Trophoblast cell (in vitro differentiated cells and primary cell): Measurements from ENCODE around the gene TRIP6.

Experiments used
- DNase-seq, 2 donors: peaks; one replicate each; pipeline ENCODE4 v3.0.0-alpha.2; 2016
- H2AFZ ChIP-seq: 2 replicates; pipeline ENCODE4 v1.6.1; 2013; ENCODE audit warnings: low read length, moderate library complexity, mild to moderate bottlenecking; ENCODE audit not compliant: insufficient read depth, poor library complexity
- H2AK5ac ChIP-seq: 2 replicates; pipeline ENCODE4 v1.6.1; 2013; ENCODE audit warnings: mild to moderate bottlenecking, low read length
- H2BK120ac ChIP-seq: 2 replicates; pipeline ENCODE4 v1.6.1; 2013; ENCODE audit warnings: low read length, mild to moderate bottlenecking, moderate library complexity; ENCODE audit not compliant: insufficient read depth, poor library complexity
- H2BK12ac ChIP-seq: 2 replicates; pipeline ENCODE4 v1.6.1; 2013; ENCODE audit warnings: mild to moderate bottlenecking, low read length, moderate library complexity
- H2BK5ac ChIP-seq: 2 replicates; pipeline ENCODE4 v1.6.1; 2013; ENCODE audit warnings: low read length, low read depth, moderate library complexity, mild to moderate bottlenecking; ENCODE audit not compliant: poor library complexity
- H3K14ac ChIP-seq: 2 replicates; pipeline ENCODE4 v1.6.1; 2013; ENCODE audit warnings: mild to moderate bottlenecking, low read length
- H3K18ac ChIP-seq: 2 replicates; pipeline ENCODE4 v1.6.1; 2013; ENCODE audit warnings: mild to moderate bottlenecking, low read length
- H3K23ac ChIP-seq: 2 replicates; pipeline ENCODE4 v1.6.1; 2013; ENCODE audit warnings: low read length
- H3K27ac ChIP-seq: 2 replicates; pipeline ENCODE4 v1.5.1; 2013; ENCODE audit warnings: low read depth, mild to moderate bottlenecking, inconsistent platforms, low read length, moderate library complexity
- H3K27me3 ChIP-seq: 2 replicates; pipeline ENCODE4 v1.6.1; 2013; ENCODE audit warnings: inconsistent platforms, mild to moderate bottlenecking, low read length, moderate library complexity; ENCODE audit not compliant: insufficient read depth
- H3K36me3 ChIP-seq, 2 experiments: 1 replicate in 1 of 2; 2 replicates in 1 of 2; pipeline ENCODE4 v1.6.1; 2013; ENCODE audit warnings: low read length in 2 of 2, mild to moderate bottlenecking in 2 of 2, moderate library complexity in 1 of 2; ENCODE audit not compliant: insufficient read depth in 2 of 2, control insufficient read depth in 1 of 2
- H3K4ac ChIP-seq: 2 replicates; pipeline ENCODE4 v1.6.1; 2013; ENCODE audit warnings: low read depth, mild to moderate bottlenecking, low read length, moderate library complexity
- H3K4me1 ChIP-seq, 2 experiments: 1 replicate in 1 of 2; 2 replicates in 1 of 2; pipeline ENCODE4 v1.6.1; 2013; ENCODE audit warnings: low read length in 2 of 2, mild to moderate bottlenecking in 2 of 2, moderate library complexity in 1 of 2; ENCODE audit not compliant: insufficient read depth in 2 of 2, control insufficient read depth in 1 of 2
- H3K4me2 ChIP-seq: 2 replicates; pipeline ENCODE4 v1.6.1; 2013; ENCODE audit warnings: inconsistent platforms, mild to moderate bottlenecking, low read length, moderate library complexity
- H3K4me3 ChIP-seq: 2 replicates; pipeline ENCODE4 v1.5.1; 2013; ENCODE audit warnings: mild to moderate bottlenecking, low read depth, low read length, inconsistent platforms
- H3K79me1 ChIP-seq: one replicate; pipeline ENCODE4 v1.6.1; 2013; ENCODE audit warnings: low read length
- H3K79me2 ChIP-seq: 2 replicates; pipeline ENCODE4 v1.6.1; 2013; ENCODE audit warnings: low read length, mild to moderate bottlenecking; ENCODE audit not compliant: control insufficient read depth, insufficient read depth, poor library complexity
- H3K9ac ChIP-seq: 2 replicates; pipeline ENCODE4 v1.6.1; 2013; ENCODE audit warnings: mild to moderate bottlenecking, low read length
- H3K9me3 ChIP-seq: 2 replicates; pipeline ENCODE4 v1.6.1; 2013; ENCODE audit warnings: low read depth, mild to moderate bottlenecking, control low read depth, inconsistent platforms, low read length; ENCODE audit not compliant: insufficient read depth
- H4K12ac ChIP-seq: 2 replicates; pipeline ENCODE4 v1.6.1; 2013; ENCODE audit warnings: low read depth, mild to moderate bottlenecking, low read length, moderate library complexity
- H4K8ac ChIP-seq: 2 replicates; pipeline ENCODE4 v1.6.1; 2013; ENCODE audit warnings: low read depth, mild to moderate bottlenecking, low read length, moderate library complexity
- H4K91ac ChIP-seq: one replicate; pipeline ENCODE4 v1.6.1; 2013; ENCODE audit warnings: low read depth, mild to moderate bottlenecking, low read length, moderate library complexity
- WGBS: extraction: QIAGEN DNeasy Blood & Tissue Kit; methylation state at CpG from one replicate; pipeline ENCODE4 v1.1.7; 2013; ENCODE audit warnings: missing lambda C conversion rate; ENCODE audit not compliant: insufficient read length, insufficient coverage; ENCODE audit errors: extremely low coverage; 5-methylcytosine and 5-hydroxymethylcytosine counted together

TRIP6 gene

DNA sequence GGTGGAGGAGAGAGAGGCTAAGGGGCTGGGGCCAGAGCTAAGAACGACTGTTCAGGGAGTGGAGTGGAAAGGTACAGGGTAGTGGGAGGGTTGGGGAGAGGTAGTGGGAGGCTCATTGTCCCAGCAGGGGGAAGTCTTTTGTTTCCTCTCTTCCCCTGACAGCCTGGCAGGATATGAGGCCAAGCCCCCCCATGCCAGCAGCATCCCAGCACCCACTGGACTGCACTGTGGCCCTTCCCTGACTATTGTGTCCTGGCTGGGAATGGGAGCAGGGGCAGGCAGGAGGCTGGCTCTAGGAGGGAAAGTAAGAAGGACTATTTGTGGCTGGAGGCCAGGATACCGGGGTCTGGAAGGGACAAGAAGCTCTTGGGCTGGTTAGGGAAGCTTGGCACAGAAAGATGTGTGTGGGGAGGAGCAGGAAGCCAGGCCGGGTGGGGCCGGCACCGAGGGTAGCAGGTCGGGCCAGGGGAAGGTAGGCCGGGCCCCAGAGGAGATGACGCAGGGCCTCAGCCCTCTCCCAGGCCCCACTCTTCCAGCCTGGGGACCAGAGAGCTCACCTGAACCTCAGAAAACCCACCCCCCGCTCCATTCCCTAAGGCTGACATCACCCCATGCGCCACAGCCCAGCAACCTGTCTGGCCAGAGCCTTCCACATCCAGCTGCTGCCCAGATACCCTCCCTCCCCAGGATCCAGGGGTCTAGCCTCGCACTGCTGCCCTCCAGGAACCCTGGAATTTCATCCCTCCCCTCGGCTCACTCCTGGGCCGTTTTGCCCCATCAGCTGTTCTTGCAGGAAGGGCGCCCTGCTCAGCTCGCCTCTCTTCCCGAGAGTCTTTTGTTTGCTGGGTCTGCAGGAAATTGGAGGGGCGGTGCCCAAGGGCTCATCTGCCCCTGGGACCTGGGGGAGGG is 31.0 kb upstream of the TRIP6 start:
- Histone ChIP-seq H3K36me3 (no peaks in the 10 kb centered on the region), H3K4ac (peak overlapping the region; percentile 71), H3K4me3 (no peak overlapping the region), H3K4me2 (peak overlapping the region; percentile 46), H3K79me2 (peaks cover 4% of the 10 kb centered on the region), H4K91ac (peak overlapping the region; percentile 99), H3K27me3 (no peaks in the 10 kb centered on the region), H3K79me1 (peaks cover 17% of the 10 kb centered on the region), H3K23ac (no peak overlapping the region), H2BK5ac (peak overlapping the region; percentile 87), H3K14ac (peak overlapping the region; percentile 91), H4K8ac (peak overlapping the region; percentile 90), H2AK5ac (peak overlapping the region; percentile 93), H2BK12ac (peak overlapping the region; percentile 86), H3K18ac (peak overlapping the region; percentile 93), H3K9me3 (no peaks in the 10 kb centered on the region), H2AFZ (peak overlapping the region; percentile 77), H4K12ac (peak overlapping the region; percentile 88), H3K27ac (peak overlapping the region; percentile 93), H2BK120ac (peak overlapping the region; percentile 95), H3K9ac (peak overlapping the region; percentile 30), H3K4me1 (peaks cover 8 to 10% of the 10 kb centered on the region in 2 experiments)
- WGBS, result no CpG with 5 or more reads among the region's 17 CpGs
- no peak for DNase-seq

DNA sequence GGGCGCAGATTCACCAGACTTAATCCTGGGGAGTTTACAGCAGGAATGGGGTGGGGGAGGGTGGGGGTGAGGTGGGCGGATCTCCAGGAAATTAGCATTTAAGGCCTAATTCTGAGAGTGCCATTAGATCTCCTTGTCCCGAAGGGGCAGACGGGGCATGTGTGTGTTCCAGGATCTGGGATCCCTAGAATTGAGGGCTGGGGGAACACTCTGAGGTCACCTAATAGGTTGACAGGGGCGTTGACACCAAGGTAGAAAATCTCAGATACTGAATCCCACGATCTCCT is 30.4 kb upstream of the TRIP6 start:
- Histone ChIP-seq H2BK5ac (peak overlapping the region; percentile 92), H3K79me1 (peaks cover 17% of the 10 kb centered on the region), H3K36me3 (no peaks in the 10 kb centered on the region), H3K18ac (no peak overlapping the region), H4K12ac (peak overlapping the region; percentile 98), H2AK5ac (no peak overlapping the region), H3K14ac (peak overlapping the region; percentile 94), H3K79me2 (peaks cover 4% of the 10 kb centered on the region), H3K9ac (peak overlapping the region; percentile 59), H4K8ac (peak overlapping the region; percentile 99), H3K4me3 (no peak overlapping the region), H4K91ac (peak overlapping the region; percentile 99), H3K27ac (peak overlapping the region; percentile 93), H3K4ac (peak overlapping the region; percentile 68), H2BK12ac (peak overlapping the region; percentile 42), H3K23ac (no peak overlapping the region), H3K4me1 (peaks cover 8 to 10% of the 10 kb centered on the region in 2 experiments), H2BK120ac (peak overlapping the region; percentile 93), H3K9me3 (no peaks in the 10 kb centered on the region), H3K27me3 (no peaks in the 10 kb centered on the region), H2AFZ (peak overlapping the region; percentile 77), H3K4me2 (peak overlapping the region; percentile 55)
- no CpG with 5 or more reads among the region's 6 CpGs for WGBS
- DNase-seq, result no peak

DNA sequence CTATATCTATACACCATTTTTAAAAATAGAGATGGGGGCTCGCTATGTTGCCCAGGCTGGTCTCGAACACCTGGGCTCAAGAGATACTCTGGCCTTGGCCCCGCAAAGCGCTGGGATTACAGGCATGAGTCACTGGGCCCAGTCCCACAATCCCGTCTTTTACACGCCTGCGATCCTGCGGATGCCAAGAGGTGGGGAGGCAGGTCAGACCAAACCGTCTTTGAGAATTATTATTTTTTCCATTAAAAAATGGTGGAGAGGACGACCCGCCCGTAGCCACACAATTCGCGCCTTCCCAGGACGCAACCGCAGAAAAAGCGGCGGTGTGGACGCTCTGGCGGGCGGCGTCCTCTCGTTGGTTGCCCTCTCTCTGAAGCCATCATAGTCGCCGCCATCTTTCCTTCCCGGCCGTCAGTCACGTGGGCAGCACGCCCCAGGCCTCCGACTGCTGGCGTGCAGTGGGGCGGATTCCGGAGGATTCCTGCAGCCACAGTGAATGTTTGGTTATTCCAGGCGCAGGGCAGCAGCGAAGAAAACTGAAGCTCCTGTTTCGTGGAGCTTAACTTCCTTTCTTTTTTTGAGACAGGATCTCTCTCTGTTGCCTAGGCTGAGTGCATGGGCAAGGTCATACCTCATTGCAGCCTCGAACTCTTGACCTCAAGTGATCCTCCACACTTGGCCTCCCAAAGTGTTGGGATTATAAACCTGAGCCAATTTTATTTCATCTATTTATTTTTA is 29.9 kb upstream of the TRIP6 start:
- Histone ChIP-seq H2AK5ac (peak overlapping the region; percentile 83), H3K4me3 (no peak overlapping the region), H3K9me3 (no peaks in the 10 kb centered on the region), H3K14ac (peak overlapping the region; percentile 94), H3K27me3 (no peaks in the 10 kb centered on the region), H3K27ac (peak overlapping the region; percentile 93), H3K9ac (peak overlapping the region; percentile 73), H2BK12ac (peak overlapping the region; percentile 42), H3K18ac (peak overlapping the region; percentile 80), H4K12ac (peak overlapping the region; percentile 98), H4K8ac (peak overlapping the region; percentile 99), H3K36me3 (no peaks in the 10 kb centered on the region), H3K4me2 (peak overlapping the region; percentile 62), H2BK120ac (peak overlapping the region; percentile 93), H3K23ac (no peak overlapping the region), H2AFZ (peak overlapping the region; percentile 77), H3K79me1 (peaks cover 17% of the 10 kb centered on the region), H3K79me2 (peaks cover 4% of the 10 kb centered on the region), H3K4me1 (peaks cover 8 to 10% of the 10 kb centered on the region in 2 experiments), H4K91ac (peak overlapping the region; percentile 99), H2BK5ac (peak overlapping the region; percentile 92), H3K4ac (peak overlapping the region; percentile 70)
- DNase-seq, result peak; percentile 85 to 90
- WGBS, result no CpG with 5 or more reads among the region's 37 CpGs

DNA sequence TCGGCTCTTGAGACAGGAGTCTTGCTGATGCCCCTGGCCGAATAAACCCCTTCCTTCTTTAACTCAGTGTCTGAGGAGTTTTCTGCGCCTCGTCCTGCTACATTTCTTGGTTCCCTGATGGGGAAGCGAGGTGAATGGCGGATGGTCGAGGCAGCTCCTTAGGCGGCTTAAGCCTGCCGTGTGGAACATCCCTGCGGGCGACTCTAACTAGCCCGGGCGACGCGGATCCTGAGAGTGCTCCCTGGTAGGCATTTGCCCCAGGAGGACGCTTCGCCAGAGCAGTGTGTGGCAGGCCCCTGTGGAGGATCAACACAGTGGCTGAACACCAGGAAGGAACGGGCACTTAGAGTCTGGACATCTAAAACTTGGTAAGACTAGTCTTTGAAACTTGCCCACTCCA is 27.8 kb upstream of the TRIP6 start:
- Histone ChIP-seq H3K27me3 (no peaks in the 10 kb centered on the region), H3K4ac (no peak overlapping the region), H3K27ac (no peak overlapping the region), H4K91ac (no peak overlapping the region), H3K36me3 (no peaks in the 10 kb centered on the region), H3K4me1 (peaks cover 8 to 10% of the 10 kb centered on the region in 2 experiments), H4K8ac (no peak overlapping the region), H2BK120ac (no peak overlapping the region), H3K4me2 (no peak overlapping the region), H2AFZ (no peak overlapping the region), H3K9ac (no peak overlapping the region), H3K14ac (no peak overlapping the region), H2BK5ac (no peak overlapping the region), H4K12ac (no peak overlapping the region), H3K79me1 (peaks cover 17% of the 10 kb centered on the region), H3K9me3 (no peaks in the 10 kb centered on the region), H3K18ac (no peak overlapping the region), H3K23ac (no peak overlapping the region), H3K4me3 (no peak overlapping the region), H3K79me2 (peaks cover 4% of the 10 kb centered on the region), H2BK12ac (no peak overlapping the region), H2AK5ac (peak overlapping the region; percentile 82)
- WGBS, result no CpG with 5 or more reads among the region's 18 CpGs
- no peak for DNase-seq
